Suprapubic skin (tissue), 4 donors: ENCODE results near the gene CNTN1. TPM values are rescaled to one million over a fixed set of nuclear protein-coding genes. Genes with fewer than 3 reads are reported as not detected.

ENCODE experiments used
- DNase-seq, 2 donors: peaks; one replicate each; pipeline ENCODE4 v3.0.0-alpha.2; 2019; ENCODE audit warnings: low spot score in 2 of 2
- H3K27ac ChIP-seq: fragments of 200-600 bp; sonication (generic); one replicate; pipeline ENCODE4 v1.5.1; 2019
- H3K27me3 ChIP-seq: fragments of 200-600 bp; sonication (generic); one replicate; pipeline ENCODE4 v1.5.1; 2019
- H3K36me3 ChIP-seq: fragments of 200-600 bp; sonication (generic); one replicate; pipeline ENCODE4 v1.5.1; 2019
- H3K4me1 ChIP-seq: fragments of 200-600 bp; sonication (generic); one replicate; pipeline ENCODE4 v1.5.1; 2019
- H3K4me3 ChIP-seq: fragments of 200-600 bp; sonication (generic); one replicate; pipeline ENCODE4 v1.5.1; 2019; ENCODE audit warnings: mild to moderate bottlenecking
- H3K9me3 ChIP-seq: fragments of 200-600 bp; sonication (generic); one replicate; pipeline ENCODE4 v1.5.1; 2019
- CTCF ChIP-seq, 2 donors: fragments of 200-600 bp in 1 of 2; fragments of 450-650 bp in 1 of 2; sonication (generic) in 1 of 2; IDR thresholded peaks; one replicate each; pipeline ENCODE4 v1.5.1; 2016 to 2019; ENCODE audit warnings: antibody characterized with exemption in 2 of 2, mild to moderate bottlenecking in 1 of 2, moderate library complexity in 1 of 2
- EP300 ChIP-seq: sonication (generic); formaldehyde crosslinking; IDR thresholded peaks from one replicate; pipeline ENCODE4 v1.6.1; 2017; ENCODE audit warnings: antibody characterized with exemption
- POLR2A ChIP-seq, 2 donors: fragments of 450-650 bp; IDR thresholded peaks; one replicate each; pipeline ENCODE4 v1.6.1; 2017; ENCODE audit warnings: antibody characterized with exemption in 2 of 2, mild to moderate bottlenecking in 2 of 2, moderate library complexity in 2 of 2
- POLR2AphosphoS5 ChIP-seq, 3 donors: sonication (generic); formaldehyde crosslinking; IDR thresholded peaks; one replicate each; pipeline ENCODE4 v1.6.1; 2017; ENCODE audit warnings: antibody characterized with exemption in 3 of 3
- WGBS: methylation state at CpG from one replicate; pipeline ENCODE4 v1.1.5; 2018; 5-methylcytosine and 5-hydroxymethylcytosine counted together
- total RNA-seq, 4 donors: library from RNA; depleted of rRNA; stranded (reverse); fragments of >200 nt; gene quantifications; one replicate each; pipeline ENCODE4 v1.1.0, GENCODE V29; 2016

Gene CNTN1
- total RNA-seq, 4 donors from 2014 or later, result 5.9 to 29.7 (median 14.4) TPM

DNA sequence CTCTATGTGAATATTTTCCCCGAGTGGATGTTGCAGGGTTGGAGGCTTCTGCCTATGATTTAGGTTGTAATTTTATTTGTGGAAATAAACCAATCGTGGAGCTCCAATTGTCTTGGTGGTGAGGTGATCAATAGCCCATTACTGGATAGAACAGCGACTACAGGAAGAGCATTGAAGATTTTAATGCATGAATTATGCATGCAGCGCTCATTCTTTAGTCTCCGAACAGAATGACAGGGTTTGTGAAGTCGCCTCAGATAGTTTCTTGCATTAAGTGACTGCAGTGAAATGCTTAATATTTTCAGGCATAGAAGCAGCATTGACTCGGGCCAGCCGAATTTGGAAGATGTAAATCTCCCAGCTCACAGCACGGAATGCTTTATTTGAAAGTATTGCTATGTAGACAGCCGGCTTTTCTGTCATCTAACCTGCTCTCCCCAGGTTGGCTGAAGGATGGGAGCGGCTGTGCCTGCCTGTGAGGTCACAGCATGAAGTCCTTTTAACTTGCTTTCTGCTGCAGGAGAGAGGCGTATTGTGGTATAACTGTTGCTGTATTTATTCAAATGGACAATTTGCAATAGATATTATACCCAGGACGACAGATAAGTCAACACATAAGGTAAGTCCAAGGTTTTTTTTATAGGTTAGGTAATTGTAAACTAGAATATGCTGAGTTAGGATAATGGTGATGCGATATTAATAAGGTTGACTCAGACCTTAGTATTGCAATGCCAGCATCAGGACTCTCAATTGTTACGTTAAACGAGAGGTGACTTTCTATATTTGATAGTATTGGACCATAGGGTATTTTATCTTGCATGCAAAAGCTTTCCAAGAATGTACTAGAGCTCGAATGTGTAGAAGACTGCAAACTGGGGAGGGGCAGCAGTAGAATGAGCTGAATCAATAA is 135.7 kb downstream of the CNTN1 start:
- Histone ChIP-seq H3K27me3 (no peaks in the 10 kb centered on the region), H3K36me3 (no peaks in the 10 kb centered on the region), H3K27ac (no peak overlapping the region), H3K4me1 (no peaks in the 10 kb centered on the region), H3K9me3 (no peaks in the 10 kb centered on the region), H3K4me3 (no peak overlapping the region)
- TF ChIP-seq POLR2AphosphoS5 (IDR thresholded peaks at IDR 0.05) (no peak), POLR2A (IDR thresholded peaks at IDR 0.05) (no peak), EP300 (no peak)
- DNase-seq, result no peak
- 73% methylated on average over 17 of the region's 17 CpGs for WGBS

- Histone ChIP-seq H3K27me3 (no peaks in the 10 kb centered on the region), H3K9me3 (no peaks in the 10 kb centered on the region), H3K36me3 (no peaks in the 10 kb centered on the region), H3K4me1 (no peaks in the 10 kb centered on the region), H3K4me3 (no peak overlapping the region), H3K27ac (no peak overlapping the region)
- DNase-seq, result no peak
- WGBS, result 78% methylated on average over 5 of the region's 5 CpGs
- TF ChIP-seq POLR2AphosphoS5 (IDR thresholded peaks at IDR 0.05), result no peak
- TF ChIP-seq CTCF (IDR thresholded peaks at IDR 0.05), result no peak
Observed at GRCh38 chr12:40828593-40828990, 136.4 kb downstream of the CNTN1 start.

DNA sequence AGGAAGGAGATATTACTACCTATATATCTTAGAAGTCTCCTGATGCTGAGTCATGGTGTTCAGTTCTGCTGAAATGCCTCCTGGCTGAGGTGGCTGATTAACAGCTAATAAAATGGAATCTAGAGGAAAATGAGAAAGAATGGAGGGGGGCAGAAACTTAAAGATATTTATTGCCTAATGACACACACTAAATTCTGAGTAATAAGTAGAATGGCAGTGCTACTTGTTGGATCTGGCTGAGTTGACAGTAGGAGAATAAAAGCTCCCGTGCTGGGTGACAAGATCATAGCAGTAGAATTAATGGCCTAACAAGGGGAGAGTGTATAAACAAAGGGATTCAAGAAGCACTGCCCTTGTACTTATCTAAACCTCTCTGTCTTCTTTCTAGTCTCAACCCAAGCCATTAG is 137.5 kb downstream of the CNTN1 start:
- Histone ChIP-seq H3K9me3 (no peaks in the 10 kb centered on the region), H3K27ac (no peak overlapping the region)
- TF ChIP-seq CTCF (IDR thresholded peaks at IDR 0.05) (no peak), EP300 (no peak), POLR2A (IDR thresholded peaks at IDR 0.05) (no peak), POLR2AphosphoS5 (IDR thresholded peaks at IDR 0.05) (no peak)

GRCh38 chr12:40831916-40832315 is 139.7 kb downstream of the CNTN1 start:
- no peak for DNase-seq
- Histone ChIP-seq H3K4me1 (no peaks in the 10 kb centered on the region), H3K27ac (no peak overlapping the region), H3K36me3 (no peaks in the 10 kb centered on the region), H3K9me3 (no peaks in the 10 kb centered on the region), H3K27me3 (no peaks in the 10 kb centered on the region), H3K4me3 (no peak overlapping the region)
- TF ChIP-seq EP300 (no peak), CTCF (IDR thresholded peaks at IDR 0.05) (no peak), POLR2AphosphoS5 (IDR thresholded peaks at IDR 0.05) (no peak), POLR2A (IDR thresholded peaks at IDR 0.05) (no peak)

More for the DNA sequence above, 137.5 kb downstream of the CNTN1 start:
- no peak for DNase-seq
- Histone ChIP-seq H3K27me3 (no peaks in the 10 kb centered on the region), H3K36me3 (no peaks in the 10 kb centered on the region), H3K4me3 (no peak overlapping the region), H3K4me1 (no peaks in the 10 kb centered on the region)
- 41% methylated on average over 1 of the region's 1 CpG for WGBS

DNA sequence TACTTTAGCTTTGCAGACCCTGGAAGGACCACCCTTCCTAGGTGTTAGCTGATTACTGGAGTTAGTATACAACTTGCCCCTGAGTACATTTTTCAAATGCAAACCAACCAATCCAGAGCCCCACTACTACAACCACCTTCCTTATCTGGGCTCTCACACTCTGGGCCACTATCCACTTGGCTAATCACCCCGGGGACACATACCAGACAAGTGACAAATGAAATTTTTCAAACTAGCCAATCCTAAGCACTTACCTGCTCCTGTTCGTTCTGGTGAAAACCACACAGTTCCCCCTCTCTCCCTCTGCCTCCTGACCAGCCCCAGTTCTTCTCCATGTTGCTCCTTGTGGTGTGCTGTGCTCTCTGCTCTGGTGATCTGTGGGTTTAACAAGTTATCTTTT is 140.4 kb downstream of the CNTN1 start:
- Histone ChIP-seq H3K4me3 (no peak overlapping the region), H3K36me3 (no peaks in the 10 kb centered on the region), H3K27me3 (no peaks in the 10 kb centered on the region), H3K27ac (no peak overlapping the region), H3K4me1 (no peaks in the 10 kb centered on the region), H3K9me3 (no peaks in the 10 kb centered on the region)
- WGBS, result 73% methylated on average over 2 of the region's 2 CpGs
- no peak for DNase-seq
- TF ChIP-seq CTCF (IDR thresholded peaks at IDR 0.05) (no peak), POLR2A (IDR thresholded peaks at IDR 0.05) (no peak), EP300 (no peak), POLR2AphosphoS5 (IDR thresholded peaks at IDR 0.05) (no peak)
